Measurements from ENCODE around the gene GUCA2B.

DNA sequence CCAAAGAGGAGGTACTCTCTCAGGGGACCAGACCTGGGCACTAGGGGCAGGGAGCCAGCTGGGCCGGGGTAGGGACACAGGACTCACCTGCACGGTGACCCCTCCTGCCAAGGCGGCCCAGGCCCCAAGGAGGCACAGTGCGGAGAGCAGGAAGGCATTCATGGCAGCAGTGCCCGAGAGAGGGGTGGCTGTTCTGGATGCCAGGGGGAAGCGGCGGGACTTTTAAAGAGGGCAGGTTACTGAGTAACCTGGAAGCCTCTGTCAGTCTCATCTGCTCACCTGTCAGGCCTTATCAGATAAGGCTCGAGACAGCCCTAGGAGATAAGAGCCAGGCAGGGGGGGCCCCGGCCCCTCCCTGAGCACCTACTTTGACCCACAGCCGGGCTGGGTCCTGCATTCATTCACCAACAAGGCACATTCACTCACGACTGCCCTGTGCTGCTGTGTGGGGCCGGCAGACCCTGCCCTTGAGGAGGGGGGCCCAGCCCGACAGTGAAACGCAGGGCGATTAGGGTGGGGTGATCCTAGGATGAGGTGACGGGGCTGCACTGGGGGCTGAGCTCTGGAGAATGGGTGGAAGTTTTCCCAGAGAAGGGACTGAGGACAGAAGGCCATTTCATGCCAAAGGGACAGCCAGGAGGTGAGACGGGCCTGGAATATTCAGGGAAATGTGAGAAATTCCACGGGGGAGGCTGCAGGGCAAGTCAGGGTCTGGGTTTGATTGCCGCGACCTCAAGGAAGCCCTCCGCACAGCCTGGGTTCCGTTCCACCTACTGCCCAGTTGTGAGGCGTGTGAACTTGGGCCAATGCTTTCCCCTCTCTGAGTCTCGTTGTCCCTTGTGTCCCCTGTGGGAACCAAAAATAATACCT, 11.6 kb downstream of the GUCA2B start, which contains the start of gene GUCA2A:
- TF ChIP-seq, protein P1, sequence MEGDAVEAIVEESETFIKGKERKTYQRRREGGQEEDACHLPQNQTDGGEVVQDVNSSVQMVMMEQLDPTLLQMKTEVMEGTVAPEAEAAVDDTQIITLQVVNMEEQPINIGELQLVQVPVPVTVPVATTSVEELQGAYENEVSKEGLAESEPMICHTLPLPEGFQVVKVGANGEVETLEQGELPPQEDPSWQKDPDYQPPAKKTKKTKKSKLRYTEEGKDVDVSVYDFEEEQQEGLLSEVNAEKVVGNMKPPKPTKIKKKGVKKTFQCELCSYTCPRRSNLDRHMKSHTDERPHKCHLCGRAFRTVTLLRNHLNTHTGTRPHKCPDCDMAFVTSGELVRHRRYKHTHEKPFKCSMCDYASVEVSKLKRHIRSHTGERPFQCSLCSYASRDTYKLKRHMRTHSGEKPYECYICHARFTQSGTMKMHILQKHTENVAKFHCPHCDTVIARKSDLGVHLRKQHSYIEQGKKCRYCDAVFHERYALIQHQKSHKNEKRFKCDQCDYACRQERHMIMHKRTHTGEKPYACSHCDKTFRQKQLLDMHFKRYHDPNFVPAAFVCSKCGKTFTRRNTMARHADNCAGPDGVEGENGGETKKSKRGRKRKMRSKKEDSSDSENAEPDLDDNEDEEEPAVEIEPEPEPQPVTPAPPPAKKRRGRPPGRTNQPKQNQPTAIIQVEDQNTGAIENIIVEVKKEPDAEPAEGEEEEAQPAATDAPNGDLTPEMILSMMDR (IDR thresholded peaks at IDR 0.05), result no peak
- no peak for TF ChIP-seq POLR2A (IDR thresholded peaks at IDR 0.05)

All from esophagus squamous epithelium (tissue), 4 donors.